Activated naive CD4-positive, alpha-beta T cell treated with Interleukin-2 at 50 U/mL for 16 hours (primary cell): ENCODE data around the gene LGALS8.

Experiments used
- DNase-seq: peaks from one replicate; pipeline ENCODE4 v3.0.0-alpha.2; 2020

The LGALS8 gene

GRCh38 chr1:236509647-236510401 lies 14.0 kb upstream of the LGALS8 start:
- no peak for DNase-seq

- no peak for DNase-seq
Observed at GRCh38 chr1:236511735-236512418, 11.9 kb upstream of the LGALS8 start.

GRCh38 chr1:236514703-236515442 lies 8.9 kb upstream of the LGALS8 start:
- no peak for DNase-seq

- DNase-seq: no peak
Observed at GRCh38 chr1:236515443-236515958, 8.3 kb upstream of the LGALS8 start.

GRCh38 chr1:236516929-236517704 lies 6.7 kb upstream of the LGALS8 start:
- peak; percentile 24 for DNase-seq

GRCh38 chr1:236518322-236518721 lies 5.5 kb upstream of the LGALS8 start:
- no peak for DNase-seq

GRCh38 chr1:236520445-236521005 lies 3.3 kb upstream of the LGALS8 start:
- no peak for DNase-seq

GRCh38 chr1:236522937-236523703 lies 662 bp upstream of the LGALS8 start:
- DNase-seq: no peak

GRCh38 chr1:236524142-236524894 lies 536 bp downstream of the LGALS8 start:
- DNase-seq: peak; percentile 62

GRCh38 chr1:236524895-236525184 lies 1.1 kb downstream of the LGALS8 start:
- no peak for DNase-seq

- no peak for DNase-seq
Observed at GRCh38 chr1:236526079-236526478, 2.3 kb downstream of the LGALS8 start.

GRCh38 chr1:236530286-236530685 lies 6.5 kb downstream of the LGALS8 start:
- DNase-seq: no peak

- DNase-seq: no peak
Observed at GRCh38 chr1:236530959-236531358, 7.2 kb downstream of the LGALS8 start.

GRCh38 chr1:236532850-236533249 lies 9.1 kb downstream of the LGALS8 start:
- DNase-seq: no peak

- peak; percentile 61 for DNase-seq
Observed at GRCh38 chr1:236534151-236534651, 10.4 kb downstream of the LGALS8 start.

- DNase-seq: no peak
Observed at GRCh38 chr1:236535190-236535589, 11.4 kb downstream of the LGALS8 start.

- no peak for DNase-seq
Observed at GRCh38 chr1:236535662-236536161, 11.9 kb downstream of the LGALS8 start.

- DNase-seq: no peak
Observed at GRCh38 chr1:236536540-236536939, 12.8 kb downstream of the LGALS8 start.

GRCh38 chr1:236540813-236541465 lies 17.2 kb downstream of the LGALS8 start:
- DNase-seq: no peak

GRCh38 chr1:236541710-236542109 lies 17.9 kb downstream of the LGALS8 start:
- DNase-seq: no peak
